HG02973 (cell line): ENCODE measurements around the gene CD276.

Experiments
- ATAC-seq: cut with Tn5 transposase; IDR thresholded peaks from one replicate; pipeline ENCODE4 v1.9.1; 2021; ENCODE audit warnings: moderate library complexity; ENCODE audit not compliant: unreplicated experiment

Gene CD276

GRCh38 chr15:73746883-73747282 is 62.7 kb downstream of the CD276 start:
- no peak for ATAC-seq

GRCh38 chr15:73747847-73748590 is 63.8 kb downstream of the CD276 start:
- no peak for ATAC-seq

GRCh38 chr15:73748730-73749129 is 64.5 kb downstream of the CD276 start:
- no peak for ATAC-seq

DNA sequence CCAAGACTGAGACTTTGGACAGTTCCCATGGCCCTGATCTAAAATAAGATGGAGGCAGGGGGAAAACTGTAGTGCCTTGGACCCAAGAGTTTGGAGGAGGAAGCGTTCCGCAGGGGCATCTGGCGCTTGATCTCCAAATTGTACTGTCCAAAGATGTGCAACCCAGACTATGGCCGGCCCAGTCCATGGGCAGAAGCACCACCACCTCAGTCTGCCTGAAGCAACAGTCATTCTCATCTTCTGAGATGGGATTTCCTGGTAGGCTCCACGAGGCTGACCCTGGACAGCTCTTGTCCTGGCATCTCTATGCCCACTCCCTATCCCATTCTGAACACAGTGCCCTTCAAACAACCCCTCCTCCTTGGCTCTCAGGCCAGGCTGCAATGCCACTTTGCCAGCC is 65.3 kb downstream of the CD276 start:
- no peak for ATAC-seq

DNA sequence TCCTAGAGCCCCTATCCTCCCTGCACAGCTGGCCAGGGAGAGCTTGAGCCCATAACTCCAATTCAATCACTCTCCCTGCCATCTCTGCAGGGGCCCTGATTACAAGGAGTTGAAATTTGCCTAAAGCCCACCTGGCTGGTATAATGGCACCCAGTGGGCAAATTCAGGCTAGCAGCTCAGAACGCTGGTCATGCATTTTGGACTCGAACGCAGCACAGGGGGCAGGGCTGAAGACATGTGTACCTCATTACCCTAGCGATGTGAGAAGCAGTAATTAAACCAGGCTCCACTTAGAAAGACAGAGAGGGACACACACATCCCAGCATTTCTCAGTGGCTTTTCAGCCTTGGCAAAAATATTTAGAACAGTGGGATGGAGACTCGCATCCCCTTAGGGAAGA is 65.8 kb downstream of the CD276 start:
- ATAC-seq: no peak

- no peak for ATAC-seq
Observed at GRCh38 chr15:73750438-73750837, 66.3 kb downstream of the CD276 start.

GRCh38 chr15:73750951-73751350 is 66.8 kb downstream of the CD276 start:
- ATAC-seq: no peak

DNA sequence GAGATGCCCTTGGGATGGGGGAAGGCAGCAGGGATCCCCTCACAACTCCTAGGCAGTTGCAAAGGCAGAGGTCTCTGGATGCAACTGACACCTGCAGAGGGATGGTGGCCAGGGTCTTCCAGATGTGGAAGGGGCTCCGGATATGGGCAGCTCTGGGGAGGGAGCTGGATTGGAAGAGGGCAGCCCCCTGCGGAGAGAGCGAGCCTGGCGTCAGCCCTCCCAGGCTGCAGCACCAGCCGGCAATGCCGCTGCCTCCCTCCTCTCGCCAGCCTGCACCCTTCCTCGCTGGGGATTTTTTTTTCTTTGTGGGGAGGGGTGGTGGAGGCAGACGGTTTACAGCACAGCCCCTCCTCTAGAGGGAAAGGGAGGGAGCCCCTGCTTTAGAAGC is 67.3 kb downstream of the CD276 start:
- ATAC-seq: no peak

- ATAC-seq: no peak
Observed at GRCh38 chr15:73751899-73752805, 68.0 kb downstream of the CD276 start.

DNA sequence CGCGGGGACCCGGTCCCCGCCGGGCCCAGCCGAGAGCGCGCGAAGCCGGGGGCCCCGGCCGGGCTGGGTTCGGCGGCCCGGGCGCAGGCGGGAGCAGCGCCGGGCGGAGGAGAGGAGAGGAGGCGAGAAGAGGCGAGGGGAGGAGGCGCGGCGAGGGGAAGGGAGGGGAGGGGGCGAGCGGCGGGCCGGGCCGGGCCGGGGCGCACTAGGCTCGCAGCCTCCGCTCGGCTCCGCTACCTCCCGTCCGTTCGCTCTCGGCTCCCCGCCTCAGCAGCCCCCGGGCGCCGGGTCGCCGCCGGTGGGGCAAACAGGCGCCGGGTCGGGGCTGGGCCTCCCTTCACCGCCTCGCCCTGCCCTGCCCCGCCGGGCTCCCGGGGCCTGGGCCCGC is 68.6 kb downstream of the CD276 start:
- ATAC-seq: no peak

GRCh38 chr15:73753250-73754130 is 69.3 kb downstream of the CD276 start, which contains the start of gene INSYN1:
TSS of gene INSYN1 (minus strand) at chr15:73753351. CDS start at chr15:73751130, 2,221 bp downstream.
- no peak for ATAC-seq

GRCh38 chr15:73754461-73754860 is 70.3 kb downstream of the CD276 start:
- no peak for ATAC-seq

- no peak for ATAC-seq
Observed at GRCh38 chr15:73755481-73755880, 71.3 kb downstream of the CD276 start.

- ATAC-seq: no peak
Observed at GRCh38 chr15:73755946-73756345, 71.8 kb downstream of the CD276 start.

DNA sequence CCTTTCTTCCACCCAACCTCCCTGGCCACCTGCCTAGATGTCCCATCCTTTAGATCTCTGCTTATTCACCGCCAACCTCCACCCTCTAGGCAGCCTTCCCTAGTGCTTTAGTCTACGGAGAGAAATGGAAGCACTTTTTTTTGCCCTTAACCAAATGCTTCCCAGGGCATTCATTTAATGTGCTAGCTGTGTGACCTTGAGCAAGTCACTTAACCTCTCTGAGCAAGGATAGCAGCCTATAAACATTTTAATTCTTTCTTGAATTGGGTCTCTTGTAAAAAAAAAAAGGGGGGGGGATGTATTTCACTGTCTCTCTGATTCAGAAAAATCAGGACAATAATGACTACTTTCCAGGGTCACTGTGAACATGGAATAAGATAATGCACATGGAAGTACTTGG is 72.2 kb downstream of the CD276 start:
- no peak for ATAC-seq

DNA sequence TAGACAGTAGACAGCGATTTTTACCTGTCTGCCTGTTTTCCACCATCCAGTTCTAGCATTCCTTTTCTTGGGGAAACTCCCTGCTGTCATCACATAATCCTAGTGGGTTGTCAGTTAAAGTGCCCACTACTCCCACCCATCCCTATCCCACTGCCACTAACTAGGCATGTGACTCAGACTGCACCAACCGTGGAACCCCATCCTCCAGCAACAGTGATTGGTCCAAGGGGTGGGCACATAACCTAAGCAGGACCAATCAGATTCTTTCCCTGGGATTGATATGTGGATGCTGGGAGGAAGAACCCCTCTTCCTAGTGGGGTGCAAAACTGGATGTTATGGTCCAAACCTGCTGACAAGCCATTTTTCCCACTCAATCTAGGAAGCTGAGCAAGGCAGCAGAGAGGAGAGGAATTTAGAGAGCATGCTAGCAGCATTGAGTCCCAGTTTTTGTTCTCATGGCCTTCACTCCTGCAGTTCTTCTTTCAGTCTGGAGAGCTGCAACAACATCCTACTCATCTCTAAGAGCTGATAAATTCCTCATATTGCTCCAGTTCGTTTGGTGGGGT is 72.8 kb downstream of the CD276 start:
- no peak for ATAC-seq

- ATAC-seq: no peak
Observed at GRCh38 chr15:73757571-73757970, 73.4 kb downstream of the CD276 start.

- no peak for ATAC-seq
Observed at GRCh38 chr15:73758461-73758860, 74.3 kb downstream of the CD276 start.

DNA sequence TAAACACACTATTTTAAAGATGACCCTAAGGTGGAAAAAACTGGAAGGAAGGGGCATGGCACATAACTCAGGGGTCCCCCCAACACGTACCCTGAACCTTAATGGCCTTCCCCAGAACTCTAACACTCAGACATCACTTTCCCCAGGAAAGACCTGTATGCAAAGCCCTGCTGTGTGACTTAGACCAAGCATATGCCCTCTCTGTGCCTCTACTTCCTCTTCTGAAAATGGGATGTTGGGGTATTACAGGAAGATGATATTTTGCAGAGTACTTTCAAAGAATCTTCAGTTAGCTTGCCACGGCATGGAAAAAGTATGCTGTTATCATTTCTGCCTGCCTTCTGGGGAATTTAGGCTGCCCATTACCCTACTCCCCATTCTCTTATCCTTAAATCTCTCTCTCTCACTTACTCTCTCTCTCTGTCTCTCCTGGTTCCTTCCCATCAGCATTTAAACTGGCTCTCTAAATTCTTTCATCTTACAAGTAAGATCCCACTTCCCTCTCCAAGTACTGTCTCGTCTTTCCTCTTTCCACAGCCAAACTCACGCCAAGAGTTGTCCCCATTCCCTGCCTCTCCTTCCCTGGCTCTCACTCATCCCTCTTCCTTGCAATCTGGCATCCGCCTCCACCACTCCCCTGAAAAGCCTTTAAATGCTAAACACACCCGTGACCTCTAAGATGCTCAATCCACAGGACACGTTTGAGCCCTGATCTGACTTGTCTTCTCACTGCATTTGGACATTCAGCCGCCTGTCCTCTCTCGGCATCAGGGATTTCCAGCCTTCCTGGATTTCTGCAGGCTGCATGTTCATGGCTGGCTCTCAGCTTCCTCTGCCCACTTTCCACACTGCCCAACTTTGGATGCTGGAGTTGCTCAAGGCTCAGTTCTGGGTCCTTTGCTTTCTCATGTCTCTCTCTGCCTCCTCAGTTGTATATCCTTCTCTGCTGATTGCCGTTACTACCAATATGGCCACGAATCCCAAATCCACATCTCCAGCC is 76.4 kb downstream of the CD276 start:
- no peak for ATAC-seq

- no peak for ATAC-seq
Observed at GRCh38 chr15:73763931-73764330, 79.7 kb downstream of the CD276 start.
